Measurements from ENCODE around the gene ICA1L.

The ICA1L gene

GRCh38 chr2:202723746-202724145, 147.8 kb downstream of the ICA1L start:
- DNase-seq, result no peak

All from AML-193 (cell line).